Gastrocnemius medialis (tissue), 4 donors: Measurements from ENCODE around the gene YAP1.

ENCODE experiments used
- CTCF ChIP-seq, 5 experiments: fragments of 450-650 bp in 3 of 5; fragments of 200-600 bp in 2 of 5; sonication (generic) in 2 of 5; IDR thresholded peaks in 4 of 5; conservative IDR thresholded peaks in 1 of 5; 1 replicate in 4 of 5; 2 replicates in 1 of 5; pipeline ENCODE4 v1.5.1; 2016 to 2019; ENCODE audit warnings: antibody characterized with exemption in 5 of 5, mild to moderate bottlenecking in 3 of 5, moderate library complexity in 3 of 5
- POLR2A ChIP-seq, 2 donors: fragments of 450-650 bp; IDR thresholded peaks; one replicate each; pipeline ENCODE4 v1.6.1; 2017; ENCODE audit warnings: antibody characterized with exemption in 2 of 2, mild to moderate bottlenecking in 2 of 2, moderate library complexity in 2 of 2

DNA sequence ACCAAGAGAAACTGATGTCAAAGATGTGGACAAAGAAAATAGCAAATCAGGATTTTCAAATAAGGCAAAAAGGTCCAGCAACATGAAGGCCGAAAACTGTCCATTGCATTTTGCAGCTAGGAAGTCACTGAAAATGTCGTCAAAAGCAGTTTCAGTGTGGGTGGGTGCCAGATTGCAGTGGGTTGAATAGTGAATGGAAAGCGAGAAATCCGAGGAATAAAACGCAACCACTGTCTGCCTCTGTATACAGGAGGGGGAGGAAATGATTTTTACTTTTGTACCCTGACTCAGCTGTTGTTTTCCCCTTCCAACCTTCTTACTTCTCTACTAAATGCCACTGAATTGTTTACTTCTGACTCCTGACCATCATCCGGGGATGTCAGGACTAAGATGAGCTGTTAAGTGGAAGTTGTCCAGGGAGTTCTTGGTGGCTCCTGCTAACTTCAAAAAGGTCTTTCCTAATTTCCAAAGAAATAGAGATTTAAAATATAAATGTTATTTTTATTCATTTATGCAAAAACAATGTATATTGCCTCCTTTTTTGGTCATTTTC, 142.2 kb downstream of the YAP1 start:
- TF ChIP-seq POLR2A (IDR thresholded peaks at IDR 0.05) (no peak), CTCF (IDR thresholded peaks at IDR 0.05 in 4 of 5, conservative IDR thresholded peaks at IDR 0.05 in 1 of 5) (no peak)
